GM12878 (cell line): ENCODE data around the gene IL19. TPM values are rescaled to one million over a fixed set of nuclear protein-coding genes. Genes with fewer than 3 reads are reported as not detected.
A peak's percentile ranks its signal among the peaks of the same experiment; 100 is the strongest.

Experiments
- ATAC-seq: fragments of 200-7000 bp; cut with Tn5 transposase; 3 replicates; pipeline ENCODE4 v1.9.1; 2020; ENCODE audit warnings: mild to moderate bottlenecking, moderate library complexity
- BruUV-seq: library from RNA; stranded (reverse); fragments of 400-500 nt; replicated peaks from 2 replicates; lab custom pipeline; 2021; lab: Mats Ljungman, UMichigan
- CTCF ChIA-PET: fragments of 300-600 bp; sonication (Branson Sonifier 250); formaldehyde crosslinking; extraction: SDS; loops from one replicate; lab custom pipeline; 2021; ENCODE audit warnings: inconsistent platforms; lab: Yijun Ruan, JAX
- POLR2A ChIA-PET: fragments of 350-600 bp; formaldehyde crosslinking; extraction: SDS; loops from one replicate; lab custom pipeline; 2021; ENCODE audit warnings: inconsistent platforms; lab: Charles Lee
- RAD21 ChIA-PET: fragments of 300-600 bp; sonication (Branson Sonifier 250); formaldehyde crosslinking; loops from one replicate; lab custom pipeline; 2023; ENCODE audit warnings: antibody characterized with exemption; ENCODE audit not compliant: unreplicated experiment; lab: Charles Lee
- SMC1A ChIA-PET: fragments of 300-600 bp; sonication (Branson Sonifier 250); formaldehyde crosslinking; loops from one replicate; lab custom pipeline; 2023; ENCODE audit not compliant: unreplicated experiment, uncharacterized antibody; lab: Charles Lee
- DNase-seq: peaks from one replicate; pipeline ENCODE4 v3.0.0-alpha.2; 2011; ENCODE audit warnings: low read depth, low spot score
- FAIRE-seq: peaks from 3 replicates; lab custom pipeline; 2011; peaks lifted over from hg19 to GRCh38; lab: Jason Lieb, UNC
- H2AFZ ChIP-seq: 2 replicates; pipeline ENCODE4 v1.6.0; 2011; ENCODE audit warnings: low read depth, low read length, control low read depth; ENCODE audit not compliant: control insufficient read depth
- H3K27ac ChIP-seq: 2 replicates; pipeline ENCODE4 v1.5.1; 2011; ENCODE audit warnings: control low read depth; ENCODE audit not compliant: control insufficient read depth, insufficient read depth
- H3K27me3 ChIP-seq, 2 experiments: replicated peaks in 1 of 2; 2 replicates each; pipeline versions ENCODE4 v1.6.0 to v1.6.1; 2011; ENCODE audit warnings: low read length in 1 of 2; ENCODE audit not compliant: control insufficient read depth in 2 of 2, insufficient read depth in 2 of 2
- H3K36me3 ChIP-seq, 2 experiments: 2 replicates each; pipeline ENCODE4 v1.5.1; 2011; ENCODE audit warnings: low read length in 1 of 2; ENCODE audit not compliant: control insufficient read depth in 2 of 2, insufficient read depth in 2 of 2
- H3K4me1 ChIP-seq: 2 replicates; pipeline ENCODE4 v1.6.1; 2011; ENCODE audit warnings: mild to moderate bottlenecking, low read length, moderate library complexity, mixed read lengths; ENCODE audit not compliant: control insufficient read depth, insufficient read depth
- H3K4me2 ChIP-seq: 2 replicates; pipeline ENCODE4 v1.6.0; 2011; ENCODE audit warnings: control low read depth; ENCODE audit not compliant: control insufficient read depth, insufficient read depth
- H3K4me3 ChIP-seq: fragments of 200-600 bp; sonication (generic); 2 replicates; pipeline ENCODE4 v1.5.1; 2016
- H3K79me2 ChIP-seq: 2 replicates; pipeline ENCODE4 v1.6.0; 2011; ENCODE audit warnings: low read length; ENCODE audit not compliant: control insufficient read depth, insufficient read depth
- H3K9ac ChIP-seq: 2 replicates; pipeline ENCODE4 v1.8.0; 2011; ENCODE audit warnings: low read length, control low read depth, mixed read lengths; ENCODE audit not compliant: control insufficient read depth, insufficient read depth
- H3K9me3 ChIP-seq: replicated peaks from 3 replicates; pipeline ENCODE4 v1.5.1; 2011; ENCODE audit warnings: mild to moderate bottlenecking, low read length; ENCODE audit not compliant: control insufficient read depth, insufficient read depth
- H4K20me1 ChIP-seq: 2 replicates; pipeline ENCODE4 v1.6.0; 2011; ENCODE audit not compliant: control insufficient read depth, insufficient read depth
- BRCA1 ChIP-seq: IDR thresholded peaks from 2 replicates; pipeline ENCODE4 v1.6.1; 2011; ENCODE audit warnings: low read depth, low read length, improper control_type of control experiment
- ESRRA ChIP-seq: IDR thresholded peaks from 2 replicates; pipeline ENCODE4 v1.6.1; 2012; ENCODE audit warnings: mild to moderate bottlenecking, low read length, improper control_type of control experiment
- ETV6 ChIP-seq, 2 experiments: fragments of 450-650 bp in 1 of 2; IDR thresholded peaks in 1 of 2; conservative IDR thresholded peaks in 1 of 2; 2 replicates each; pipeline ENCODE4 v1.6.1; 2014; ENCODE audit warnings: antibody characterized with exemption in 1 of 2, borderline replicate concordance in 1 of 2, low read depth in 1 of 2, mild to moderate bottlenecking in 1 of 2, moderate library complexity in 1 of 2
- SPI1 ChIP-seq: IDR thresholded peaks from 2 replicates; pipeline ENCODE4 v1.6.1; 2011; ENCODE audit warnings: low read depth, mild to moderate bottlenecking, low read length, moderate library complexity, borderline replicate concordance; ENCODE audit not compliant: insufficient read depth
- ZNF217 ChIP-seq: fragments of 450-650 bp; IDR thresholded peaks from 2 replicates; pipeline ENCODE4 v1.6.1; 2017; ENCODE audit warnings: antibody characterized with exemption, mild to moderate bottlenecking
- ZNF622 ChIP-seq: fragments of 450-650 bp; IDR thresholded peaks from 2 replicates; pipeline ENCODE4 v1.6.1; 2017; ENCODE audit warnings: mild to moderate bottlenecking, inconsistent platforms
- WGBS: methylation state at CpG from one replicate; pipeline ENCODE4 v1.1.6; 2016; ENCODE audit warnings: low lambda C conversion rate; ENCODE audit not compliant: insufficient replicate concordance, insufficient coverage; ENCODE audit errors: missing lambda C conversion rate; 5-methylcytosine and 5-hydroxymethylcytosine counted together
- in situ Hi-C: fragments of 300-500 bp; cut with MboI; formaldehyde crosslinking; loops from 9 replicates; pipeline ENCODE4 v1.14.3; 2018; ENCODE audit warnings: mixed read lengths
- intact Hi-C: fragments of 100-400 bp; cut with micrococcal nuclease; formaldehyde crosslinking; loops from one replicate; pipeline ENCODE4 v1.14.2; 2022; ENCODE audit not compliant: unreplicated experiment
- polyA plus RNA-seq, 11 experiments: library from polyadenylated mRNA; depleted of rRNA in 4 of 11; unstranded in 6 of 11; stranded (reverse) in 5 of 11; fragments of >200 nt; fragmentation: Nextera tagmentation in 4 of 11; fragmentation: Illumina TruSeq in 1 of 11; extraction: Ambion mirVana in 4 of 11; extraction: Trizol in 1 of 11; gene quantifications; 1 replicate in 1 of 11; 2 replicates in 10 of 11; pipeline versions ENCODE4 v1.2.1 to v1.2.3, GENCODE V29; 2011 to 2016; ENCODE audit warnings: inconsistent platforms in 2 of 11, missing spikeins in 2 of 11, low read depth in 1 of 11
- total RNA-seq, 4 experiments: library from RNA; depleted of rRNA in 3 of 4; stranded (reverse); fragments of >200 nt in 3 of 4; fragmentation: Illumina TruSeq in 1 of 4; extraction: Trizol in 1 of 4; gene quantifications; 2 replicates each; pipeline versions ENCODE4 v1.2.1 to v1.2.3, GENCODE V29; 2013 to 2021
- TF ChIP-seq, protein P1 (sequence below): fragments of 450-650 bp; IDR thresholded peaks from 2 replicates; pipeline ENCODE4 v1.6.1; 2017; ENCODE audit warnings: mild to moderate bottlenecking, moderate library complexity
- TF ChIP-seq, protein P2 (sequence below): fragments of 450-650 bp; IDR thresholded peaks from 2 replicates; pipeline ENCODE4 v1.6.1; 2017; ENCODE audit warnings: antibody characterized with exemption, mild to moderate bottlenecking, moderate library complexity

IL19 gene
- total and polyA plus RNA-seq, 10 of the 15 experiments (the other 5 are each of a cell fraction or from before 2014, with no cell fraction given): 0.10 to 0.73 (median 0.28) TPM; not detected in 6

- WGBS: 0% methylated on average over 2 of the region's 2 CpGs
- Histone ChIP-seq H3K9ac (no peak overlapping the region), H4K20me1 (no peaks in the 10 kb centered on the region), H3K27me3 (no peaks in the 10 kb centered on the region), H3K9me3 (no peaks in the 10 kb centered on the region), H3K27ac (no peak overlapping the region), H3K4me1 (peaks cover 45% of the 10 kb centered on the region), H3K79me2 (no peaks in the 10 kb centered on the region), H3K4me2 (peak overlapping the region; percentile 40), H2AFZ (no peak overlapping the region), H3K36me3 (no peaks in the 10 kb centered on the region), H3K4me3 (no peak overlapping the region)
- TF ChIP-seq SPI1 (peak; percentile 38; the same call in 1 of the 2 replicates), BRCA1 (no peak)
- DNase-seq: no peak
- ChIA-PET SMC1A (interaction anchor here (0.6 to 3.3 kb wide), 5 partner anchors 8 to 199 kb away, joined by 3 to 20 read pairs (median 3); no protein-coding TSS in a partner anchor), RAD21 (interaction anchor here (1.0 to 3.5 kb wide), 3 partner anchors 13 to 95 kb away, joined by 3 to 12 read pairs (median 3); no protein-coding TSS in a partner anchor), POLR2A (interaction anchor here (1.3 kb wide), 1 partner anchor 90 kb away, joined by 3 read pairs; no protein-coding TSS in a partner anchor), CTCF (interaction anchor here (0.6 to 3.9 kb wide), 5 partner anchors 20 to 323 kb away, joined by 4 to 20 read pairs (median 5); partner anchors contain the start of gene IL20)
- FAIRE-seq: no peak
- in situ Hi-C loops (no loop called here), intact Hi-C loops (no loop called here)
- no TSS peak for BruUV-seq
- peak; percentile 50 for ATAC-seq
These were observed 59.3 kb downstream of the IL19 start for GRCh38 chr1:206829875-206830274.

- no peaks in the 10 kb centered on the region for H3K9me3 ChIP-seq
- in situ Hi-C loops: no loop called here
- H4K20me1 ChIP-seq: no peaks in the 10 kb centered on the region
- POLR2A ChIA-PET: interaction anchor here (0.6 to 1.3 kb wide), 3 partner anchors 21 to 92 kb away, joined by 3 to 10 read pairs (median 3); no protein-coding TSS in a partner anchor
- no peaks in the 10 kb centered on the region for H3K36me3 ChIP-seq
- no peak overlapping the region for H2AFZ ChIP-seq
- no TSS peak for BruUV-seq
- RAD21 ChIA-PET: interaction anchor here (0.9 to 3.5 kb wide), 11 partner anchors 12 to 196 kb away, joined by 3 to 12 read pairs (median 3); partner anchors contain the start of gene DYRK3
- DNase-seq: no peak
- WGBS: 73% methylated on average over 4 of the region's 4 CpGs
- SMC1A ChIA-PET: interaction anchor here (0.9 to 3.3 kb wide), 14 partner anchors 12 to 151 kb away, joined by 3 to 20 read pairs (median 6); no protein-coding TSS in a partner anchor
- no peaks in the 10 kb centered on the region for H3K79me2 ChIP-seq
- intact Hi-C loops: no loop called here
- CTCF ChIA-PET: interaction anchor here (0.9 to 3.9 kb wide), 12 partner anchors 10 to 174 kb away, joined by 3 to 23 read pairs (median 6); partner anchors contain the start of gene IL20
- H3K27ac ChIP-seq: no peak overlapping the region
- FAIRE-seq: no peak
- no peaks in the 10 kb centered on the region; a peak in 1 of 4 replicates for H3K27me3 ChIP-seq
- no peak overlapping the region for H3K4me3 ChIP-seq
- H3K4me2 ChIP-seq: no peak overlapping the region
- H3K9ac ChIP-seq: no peak overlapping the region
- peaks cover 45% of the 10 kb centered on the region for H3K4me1 ChIP-seq
- peak; percentile 17; the same call in 2 of the 3 replicates for ATAC-seq
- TF ChIP-seq, protein P1, sequence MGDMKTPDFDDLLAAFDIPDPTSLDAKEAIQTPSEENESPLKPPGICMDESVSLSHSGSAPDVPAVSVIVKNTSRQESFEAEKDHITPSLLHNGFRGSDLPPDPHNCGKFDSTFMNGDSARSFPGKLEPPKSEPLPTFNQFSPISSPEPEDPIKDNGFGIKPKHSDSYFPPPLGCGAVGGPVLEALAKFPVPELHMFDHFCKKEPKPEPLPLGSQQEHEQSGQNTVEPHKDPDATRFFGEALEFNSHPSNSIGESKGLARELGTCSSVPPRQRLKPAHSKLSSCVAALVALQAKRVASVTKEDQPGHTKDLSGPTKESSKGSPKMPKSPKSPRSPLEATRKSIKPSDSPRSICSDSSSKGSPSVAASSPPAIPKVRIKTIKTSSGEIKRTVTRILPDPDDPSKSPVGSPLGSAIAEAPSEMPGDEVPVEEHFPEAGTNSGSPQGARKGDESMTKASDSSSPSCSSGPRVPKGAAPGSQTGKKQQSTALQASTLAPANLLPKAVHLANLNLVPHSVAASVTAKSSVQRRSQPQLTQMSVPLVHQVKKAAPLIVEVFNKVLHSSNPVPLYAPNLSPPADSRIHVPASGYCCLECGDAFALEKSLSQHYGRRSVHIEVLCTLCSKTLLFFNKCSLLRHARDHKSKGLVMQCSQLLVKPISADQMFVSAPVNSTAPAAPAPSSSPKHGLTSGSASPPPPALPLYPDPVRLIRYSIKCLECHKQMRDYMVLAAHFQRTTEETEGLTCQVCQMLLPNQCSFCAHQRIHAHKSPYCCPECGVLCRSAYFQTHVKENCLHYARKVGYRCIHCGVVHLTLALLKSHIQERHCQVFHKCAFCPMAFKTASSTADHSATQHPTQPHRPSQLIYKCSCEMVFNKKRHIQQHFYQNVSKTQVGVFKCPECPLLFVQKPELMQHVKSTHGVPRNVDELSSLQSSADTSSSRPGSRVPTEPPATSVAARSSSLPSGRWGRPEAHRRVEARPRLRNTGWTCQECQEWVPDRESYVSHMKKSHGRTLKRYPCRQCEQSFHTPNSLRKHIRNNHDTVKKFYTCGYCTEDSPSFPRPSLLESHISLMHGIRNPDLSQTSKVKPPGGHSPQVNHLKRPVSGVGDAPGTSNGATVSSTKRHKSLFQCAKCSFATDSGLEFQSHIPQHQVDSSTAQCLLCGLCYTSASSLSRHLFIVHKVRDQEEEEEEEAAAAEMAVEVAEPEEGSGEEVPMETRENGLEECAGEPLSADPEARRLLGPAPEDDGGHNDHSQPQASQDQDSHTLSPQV: no peak
- no peak for TF ChIP-seq ESRRA
- no peak for TF ChIP-seq ZNF217
- TF ChIP-seq ETV6 (conservative IDR thresholded peaks at IDR 0.05 in 1 of 2, IDR thresholded peaks at IDR 0.05 in 1 of 2; ENCODE audit: borderline replicate concordance in 1 of 2, low read depth in 1 of 2): 0 out of 4 replicates have a peak, but pooled peaks of 1 of the 2 experiments have one; percentile 20
- TF ChIP-seq, protein P2, sequence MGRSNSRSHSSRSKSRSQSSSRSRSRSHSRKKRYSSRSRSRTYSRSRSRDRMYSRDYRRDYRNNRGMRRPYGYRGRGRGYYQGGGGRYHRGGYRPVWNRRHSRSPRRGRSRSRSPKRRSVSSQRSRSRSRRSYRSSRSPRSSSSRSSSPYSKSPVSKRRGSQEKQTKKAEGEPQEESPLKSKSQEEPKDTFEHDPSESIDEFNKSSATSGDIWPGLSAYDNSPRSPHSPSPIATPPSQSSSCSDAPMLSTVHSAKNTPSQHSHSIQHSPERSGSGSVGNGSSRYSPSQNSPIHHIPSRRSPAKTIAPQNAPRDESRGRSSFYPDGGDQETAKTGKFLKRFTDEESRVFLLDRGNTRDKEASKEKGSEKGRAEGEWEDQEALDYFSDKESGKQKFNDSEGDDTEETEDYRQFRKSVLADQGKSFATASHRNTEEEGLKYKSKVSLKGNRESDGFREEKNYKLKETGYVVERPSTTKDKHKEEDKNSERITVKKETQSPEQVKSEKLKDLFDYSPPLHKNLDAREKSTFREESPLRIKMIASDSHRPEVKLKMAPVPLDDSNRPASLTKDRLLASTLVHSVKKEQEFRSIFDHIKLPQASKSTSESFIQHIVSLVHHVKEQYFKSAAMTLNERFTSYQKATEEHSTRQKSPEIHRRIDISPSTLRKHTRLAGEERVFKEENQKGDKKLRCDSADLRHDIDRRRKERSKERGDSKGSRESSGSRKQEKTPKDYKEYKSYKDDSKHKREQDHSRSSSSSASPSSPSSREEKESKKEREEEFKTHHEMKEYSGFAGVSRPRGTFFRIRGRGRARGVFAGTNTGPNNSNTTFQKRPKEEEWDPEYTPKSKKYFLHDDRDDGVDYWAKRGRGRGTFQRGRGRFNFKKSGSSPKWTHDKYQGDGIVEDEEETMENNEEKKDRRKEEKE: no peak
- TF ChIP-seq ZNF622: no peak
These were observed 61.1 kb downstream of the IL19 start for GRCh38 chr1:206831650-206832049.
